ENCODE data around the gene ORC6. TPM values are rescaled to one million over a fixed set of nuclear protein-coding genes. Genes with fewer than 3 reads are reported as not detected.

The ORC6 gene
- total RNA-seq, 1 donor from 2014 or later: 68.2 TPM

GRCh38 chr16:46729326-46729995 is 40.0 kb downstream of the ORC6 start:
- Mint-ChIP-seq H3K9me3 (peaks cover 6% of the 10 kb centered on the region), H3K4me1 (ENCODE audit: low read depth) (no peaks in the 10 kb centered on the region), H3K4me3 (no peak overlapping the region), H3K27me3 (ENCODE audit: insufficient read depth) (peaks cover 2% of the 10 kb centered on the region), H3K27ac (no peak overlapping the region), H3K36me3 (ENCODE audit: low read depth) (no peaks in the 10 kb centered on the region)
- intact Hi-C loops (cut with micrococcal nuclease): no loop called here
- DNase-seq (ENCODE audit: low spot score): no peak

GRCh38 chr16:46730126-46730525 is 40.7 kb downstream of the ORC6 start:
- no peak for DNase-seq (ENCODE audit: low spot score)
- peaks cover 2% of the 10 kb centered on the region for H3K27me3 Mint-ChIP-seq (ENCODE audit: insufficient read depth)
- no peaks in the 10 kb centered on the region for H3K4me1 Mint-ChIP-seq (ENCODE audit: low read depth)
- H3K9me3 Mint-ChIP-seq: peaks cover 6% of the 10 kb centered on the region
- intact Hi-C loops (cut with micrococcal nuclease): no loop called here
- no peak overlapping the region for H3K27ac Mint-ChIP-seq
- no peaks in the 10 kb centered on the region for H3K36me3 Mint-ChIP-seq (ENCODE audit: low read depth)
- no peak overlapping the region for H3K4me3 Mint-ChIP-seq

DNA sequence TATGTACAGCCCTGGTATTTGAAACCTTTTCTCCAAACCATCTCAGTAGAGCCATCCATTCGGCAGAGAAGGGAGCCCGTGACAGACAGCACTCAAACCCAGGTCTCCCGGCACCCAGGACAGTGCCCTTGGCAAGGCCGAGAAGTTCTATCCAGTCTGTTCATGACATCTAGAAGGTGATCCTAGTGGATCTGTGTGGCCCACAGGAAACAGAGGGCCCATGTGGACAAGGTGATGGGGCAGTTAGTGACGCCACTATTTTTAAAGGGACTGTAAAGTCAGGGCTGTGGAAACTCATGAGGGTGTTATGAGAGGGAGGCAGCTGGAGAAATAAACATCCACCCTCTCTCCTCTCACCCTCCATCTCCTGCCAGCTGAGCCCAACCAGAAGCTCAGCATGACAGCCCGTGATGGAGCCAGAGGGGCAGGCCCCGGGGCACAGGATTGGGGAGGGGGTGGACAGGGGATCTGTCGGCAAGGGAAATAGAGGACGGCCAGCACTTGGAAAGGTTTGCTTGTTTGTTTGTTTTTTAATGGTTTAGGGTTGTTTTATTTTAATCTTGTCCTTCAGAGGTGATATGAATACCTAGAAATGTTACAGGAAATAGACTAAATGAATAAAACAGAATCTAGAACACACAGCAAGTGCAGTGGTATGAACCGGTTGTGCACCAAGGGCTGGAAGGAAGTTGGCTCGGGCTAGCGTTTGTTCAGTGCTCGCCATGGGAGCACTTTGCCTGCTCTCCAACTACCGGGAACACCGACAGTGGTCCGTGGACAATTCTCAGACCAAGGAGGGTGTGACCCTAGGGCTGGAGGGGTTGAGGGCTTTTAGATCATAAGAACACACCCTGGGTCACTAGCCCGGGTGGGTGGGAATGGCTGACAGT is 41.6 kb downstream of the ORC6 start:
- no peak for DNase-seq (ENCODE audit: low spot score)
- Mint-ChIP-seq H3K4me3 (no peak overlapping the region), H3K9me3 (peaks cover under 1% of the 10 kb centered on the region), H3K27me3 (ENCODE audit: insufficient read depth) (peaks cover 2% of the 10 kb centered on the region), H3K36me3 (ENCODE audit: low read depth) (no peaks in the 10 kb centered on the region), H3K4me1 (ENCODE audit: low read depth) (no peaks in the 10 kb centered on the region), H3K27ac (no peak overlapping the region)
- intact Hi-C loops (cut with micrococcal nuclease): no loop called here

DNA sequence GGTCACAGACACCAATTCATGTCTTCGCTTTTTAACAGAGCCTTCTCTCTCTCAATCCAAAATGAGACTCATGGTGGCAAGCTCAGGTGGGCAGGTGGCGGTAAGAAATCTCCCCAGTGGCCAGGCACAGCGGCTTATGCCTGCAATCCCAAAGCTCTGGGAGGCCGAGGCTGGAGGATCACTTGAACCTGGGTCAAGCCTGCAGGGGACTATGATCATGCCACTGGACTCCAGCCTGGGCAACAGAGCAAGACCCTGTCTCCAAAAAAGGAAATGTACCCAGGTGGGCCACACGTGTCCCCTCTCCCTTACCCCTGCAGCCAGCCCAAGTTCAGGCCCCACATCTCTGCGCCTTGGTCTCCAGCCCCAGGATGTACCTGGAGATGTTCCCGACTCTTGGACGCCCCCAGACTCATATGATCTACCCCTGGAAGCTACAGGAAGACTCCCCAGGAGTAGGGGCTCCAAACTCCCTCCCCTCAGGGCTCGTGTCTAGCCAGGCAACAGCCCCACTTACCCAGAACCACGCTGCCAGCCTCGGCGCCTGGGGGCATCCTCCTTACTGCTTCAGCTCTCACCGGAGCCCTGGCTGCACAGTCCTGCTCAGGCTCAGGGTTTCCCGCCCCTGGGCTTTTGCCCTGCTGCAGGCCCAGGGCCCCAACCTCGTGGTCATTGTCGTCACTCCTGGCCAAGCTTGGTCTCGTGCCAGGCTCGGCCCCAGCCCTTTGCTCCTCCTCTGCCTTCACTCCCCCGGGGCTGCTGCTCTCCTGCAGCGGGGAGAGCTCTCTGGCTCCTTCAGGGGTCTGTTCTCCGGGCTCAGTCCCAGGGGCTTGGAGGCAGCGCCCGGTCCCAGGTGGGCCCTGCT is 42.5 kb downstream of the ORC6 start:
- no peaks in the 10 kb centered on the region for H3K9me3 Mint-ChIP-seq
- H3K4me1 Mint-ChIP-seq (ENCODE audit: low read depth): no peaks in the 10 kb centered on the region
- no peak for DNase-seq (ENCODE audit: low spot score)
- intact Hi-C loops (cut with micrococcal nuclease): no loop called here
- no peak overlapping the region for H3K27ac Mint-ChIP-seq
- H3K27me3 Mint-ChIP-seq (ENCODE audit: insufficient read depth): no peaks in the 10 kb centered on the region
- H3K36me3 Mint-ChIP-seq (ENCODE audit: low read depth): no peaks in the 10 kb centered on the region
- no peak overlapping the region for H3K4me3 Mint-ChIP-seq

DNA sequence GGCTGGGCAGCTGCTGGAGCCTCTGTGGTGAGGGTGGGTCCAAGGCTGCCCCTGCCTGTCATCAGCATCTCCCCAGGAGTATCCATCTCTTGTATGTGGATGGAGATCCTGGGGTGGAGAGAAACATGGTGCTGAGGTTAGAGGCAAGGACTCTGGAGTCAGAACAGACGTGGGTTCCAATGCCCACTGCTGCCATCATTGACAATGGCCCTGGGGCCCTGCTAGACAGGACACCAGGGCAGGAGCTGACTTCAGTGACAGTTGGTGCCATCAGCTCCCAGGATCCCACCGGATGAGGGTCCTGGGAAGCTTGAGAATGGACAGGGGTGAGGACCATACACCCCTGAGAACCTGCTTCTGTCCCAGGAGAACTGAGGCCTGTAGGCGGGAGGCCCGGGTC is 43.1 kb downstream of the ORC6 start:
- H3K27ac Mint-ChIP-seq: no peak overlapping the region
- H3K27me3 Mint-ChIP-seq (ENCODE audit: insufficient read depth): no peaks in the 10 kb centered on the region
- H3K36me3 Mint-ChIP-seq (ENCODE audit: low read depth): no peaks in the 10 kb centered on the region
- H3K9me3 Mint-ChIP-seq: no peaks in the 10 kb centered on the region
- intact Hi-C loops (cut with micrococcal nuclease): no loop called here
- no peak for DNase-seq (ENCODE audit: low spot score)
- no peak overlapping the region for H3K4me3 Mint-ChIP-seq
- no peaks in the 10 kb centered on the region for H3K4me1 Mint-ChIP-seq (ENCODE audit: low read depth)

GRCh38 chr16:46733319-46733830 is 43.9 kb downstream of the ORC6 start:
- H3K4me1 Mint-ChIP-seq (ENCODE audit: low read depth): no peaks in the 10 kb centered on the region
- H3K4me3 Mint-ChIP-seq: no peak overlapping the region
- H3K27ac Mint-ChIP-seq: no peak overlapping the region
- intact Hi-C loops (cut with micrococcal nuclease): no loop called here
- no peak for DNase-seq (ENCODE audit: low spot score)
- no peaks in the 10 kb centered on the region for H3K36me3 Mint-ChIP-seq (ENCODE audit: low read depth)
- no peaks in the 10 kb centered on the region for H3K9me3 Mint-ChIP-seq
- no peaks in the 10 kb centered on the region for H3K27me3 Mint-ChIP-seq (ENCODE audit: insufficient read depth)

DNA sequence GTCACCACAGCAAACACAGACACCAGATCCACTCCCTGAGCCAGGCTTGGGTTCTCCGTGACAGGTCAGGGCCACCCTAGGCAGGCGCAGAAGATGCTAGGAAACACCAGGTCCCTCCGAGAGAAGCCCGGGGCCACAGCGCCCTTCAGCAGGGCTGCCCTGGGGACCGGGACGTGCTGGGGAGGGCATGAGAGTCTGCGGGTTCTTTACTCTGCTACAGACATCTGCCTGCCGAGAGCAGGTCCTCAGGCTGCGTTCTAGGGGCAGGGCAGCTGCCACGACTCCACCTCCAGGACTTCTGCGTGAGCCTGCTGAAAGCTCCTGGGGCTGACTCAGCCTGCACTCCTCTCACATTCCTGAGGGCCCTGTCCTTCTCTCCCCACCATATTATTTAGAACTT is 47.2 kb downstream of the ORC6 start:
- H3K36me3 Mint-ChIP-seq (ENCODE audit: low read depth): no peaks in the 10 kb centered on the region
- no peak overlapping the region for H3K27ac Mint-ChIP-seq
- no peaks in the 10 kb centered on the region for H3K9me3 Mint-ChIP-seq
- H3K4me1 Mint-ChIP-seq (ENCODE audit: low read depth): no peaks in the 10 kb centered on the region
- H3K4me3 Mint-ChIP-seq: no peak overlapping the region
- DNase-seq (ENCODE audit: low spot score): no peak
- intact Hi-C loops (cut with micrococcal nuclease): no loop called here
- no peaks in the 10 kb centered on the region for H3K27me3 Mint-ChIP-seq (ENCODE audit: insufficient read depth)

- Mint-ChIP-seq H3K36me3 (ENCODE audit: low read depth) (no peaks in the 10 kb centered on the region), H3K27me3 (ENCODE audit: insufficient read depth) (no peaks in the 10 kb centered on the region), H3K27ac (no peak overlapping the region), H3K4me3 (no peak overlapping the region), H3K9me3 (no peaks in the 10 kb centered on the region), H3K4me1 (ENCODE audit: low read depth) (no peaks in the 10 kb centered on the region)
- intact Hi-C loops (cut with micrococcal nuclease): no loop called here
- no peak for DNase-seq (ENCODE audit: low spot score)
These were observed 48.3 kb downstream of the ORC6 start for GRCh38 chr16:46737621-46738214.

- no peaks in the 10 kb centered on the region for H3K36me3 Mint-ChIP-seq (ENCODE audit: low read depth)
- peaks cover 7% of the 10 kb centered on the region for H3K4me1 Mint-ChIP-seq (ENCODE audit: low read depth)
- no peak overlapping the region for H3K27ac Mint-ChIP-seq
- no peak for DNase-seq (ENCODE audit: low spot score)
- H3K4me3 Mint-ChIP-seq: no peak overlapping the region
- H3K9me3 Mint-ChIP-seq: no peaks in the 10 kb centered on the region
- intact Hi-C loops (cut with micrococcal nuclease): no loop called here
- no peaks in the 10 kb centered on the region for H3K27me3 Mint-ChIP-seq (ENCODE audit: insufficient read depth)
These were observed 50.5 kb downstream of the ORC6 start for GRCh38 chr16:46739934-46740333.

DNA sequence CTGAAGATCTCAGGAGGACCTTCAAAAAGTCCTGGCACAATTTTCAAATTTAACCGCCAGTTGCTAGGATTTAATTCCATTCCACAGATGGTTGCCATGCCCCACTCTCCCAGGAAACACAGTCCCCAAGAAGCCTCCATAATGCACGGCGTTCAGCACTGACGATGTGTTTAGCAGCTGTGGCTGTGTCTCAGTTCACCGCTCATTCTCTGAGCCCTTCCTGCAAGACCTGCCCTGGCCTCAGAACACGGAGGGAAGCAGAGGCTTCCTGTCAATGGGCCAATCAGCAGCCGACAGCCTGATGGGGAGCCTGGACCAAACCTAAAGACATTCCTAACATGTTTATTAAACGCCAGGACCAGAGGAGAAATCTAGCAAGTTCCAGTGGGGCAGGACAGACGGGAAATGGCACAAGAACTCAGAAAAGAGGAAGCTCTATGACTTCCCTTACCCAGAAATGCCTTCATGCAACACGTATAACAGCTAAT is 53.8 kb downstream of the ORC6 start:
- Mint-ChIP-seq H3K27me3 (ENCODE audit: insufficient read depth) (no peaks in the 10 kb centered on the region), H3K27ac (no peak overlapping the region), H3K36me3 (ENCODE audit: low read depth) (no peaks in the 10 kb centered on the region), H3K9me3 (no peaks in the 10 kb centered on the region), H3K4me3 (peak overlapping the region; percentile 6), H3K4me1 (ENCODE audit: low read depth) (peaks cover 7% of the 10 kb centered on the region)
- intact Hi-C loops (cut with micrococcal nuclease): no loop called here
- no peak for DNase-seq (ENCODE audit: low spot score)

GRCh38 chr16:46745617-46746016 is 56.2 kb downstream of the ORC6 start:
- Mint-ChIP-seq H3K36me3 (ENCODE audit: low read depth) (no peaks in the 10 kb centered on the region), H3K4me3 (no peak overlapping the region), H3K9me3 (no peaks in the 10 kb centered on the region), H3K4me1 (ENCODE audit: low read depth) (peaks cover 7% of the 10 kb centered on the region), H3K27ac (no peak overlapping the region), H3K27me3 (ENCODE audit: insufficient read depth) (no peaks in the 10 kb centered on the region)
- intact Hi-C loops (cut with micrococcal nuclease): no loop called here
- no peak for DNase-seq (ENCODE audit: low spot score)

Data from activated T-helper 1 cell treated with anti-CD3 and anti-CD28 coated beads, Interleukin-12 subunit alpha, Interleukin-12 subunit beta, Interleukin-2, Interleukin-4 antibody, amounts not matched to agents 30 ng/mL and 10 ng/mL and 1 ng/mL, durations not matched to agents 14 hours and 24 hours and 36 hours (primary cell).